HG02970 (cell line): ENCODE results near the gene SLC66A2.

Experiments used
- ATAC-seq: cut with Tn5 transposase; IDR thresholded peaks from one replicate; pipeline ENCODE4 v1.9.1; 2021; ENCODE audit warnings: mild to moderate bottlenecking, moderate library complexity, moderate number of reproducible peaks; ENCODE audit not compliant: unreplicated experiment, low FRiP score

Gene SLC66A2

GRCh38 chr18:79938196-79938595 lies 13.3 kb downstream of the SLC66A2 start:
- ATAC-seq, result no peak

GRCh38 chr18:79937103-79937860 lies 14.2 kb downstream of the SLC66A2 start:
- ATAC-seq, result no peak

- ATAC-seq, result no peak
Measured at GRCh38 chr18:79936641-79937040, 14.8 kb downstream of the SLC66A2 start.

GRCh38 chr18:79935925-79936324 lies 15.5 kb downstream of the SLC66A2 start:
- ATAC-seq, result no peak

GRCh38 chr18:79935499-79935898 lies 16.0 kb downstream of the SLC66A2 start:
- no peak for ATAC-seq

GRCh38 chr18:79935098-79935480 lies 16.4 kb downstream of the SLC66A2 start:
- ATAC-seq, result no peak

- ATAC-seq, result no peak
Measured at GRCh38 chr18:79934311-79935097, 16.9 kb downstream of the SLC66A2 start.

GRCh38 chr18:79933765-79934164 lies 17.7 kb downstream of the SLC66A2 start:
- no peak for ATAC-seq

GRCh38 chr18:79932907-79933306 lies 18.5 kb downstream of the SLC66A2 start:
- no peak for ATAC-seq

GRCh38 chr18:79931475-79931874 lies 20.0 kb downstream of the SLC66A2 start:
- no peak for ATAC-seq

GRCh38 chr18:79930020-79930642 lies 21.3 kb downstream of the SLC66A2 start:
- ATAC-seq, result no peak

- no peak for ATAC-seq
Measured at GRCh38 chr18:79928563-79928960, 22.9 kb downstream of the SLC66A2 start.

- ATAC-seq, result no peak
Measured at GRCh38 chr18:79927607-79928562, 23.6 kb downstream of the SLC66A2 start.

- no peak for ATAC-seq
Measured at GRCh38 chr18:79926715-79927606, 24.5 kb downstream of the SLC66A2 start.

GRCh38 chr18:79926306-79926705 lies 25.1 kb downstream of the SLC66A2 start:
- no peak for ATAC-seq

- no peak for ATAC-seq
Measured at GRCh38 chr18:79924814-79925731, 26.4 kb downstream of the SLC66A2 start.

GRCh38 chr18:79923896-79924585 lies 27.4 kb downstream of the SLC66A2 start:
- no peak for ATAC-seq

- no peak for ATAC-seq
Measured at GRCh38 chr18:79922971-79923411, 28.5 kb downstream of the SLC66A2 start.
